T-helper 22 cell (primary cell): ENCODE results near the gene PRMT7.

Experiments
- DNase-seq: peaks from one replicate; pipeline ENCODE4 v3.0.0-alpha.2; 2020; ENCODE audit warnings: low read depth

Gene PRMT7

GRCh38 chr16:68306633-68307032 is 4.2 kb upstream of the PRMT7 start:
- DNase-seq = no peak

GRCh38 chr16:68309799-68310198 is 1.0 kb upstream of the PRMT7 start:
- DNase-seq = no peak

- DNase-seq = no peak
These were observed 414 bp upstream of the PRMT7 start for GRCh38 chr16:68310437-68310773.

- no peak for DNase-seq
These were observed 2.3 kb downstream of the PRMT7 start for GRCh38 chr16:68313116-68313515.

GRCh38 chr16:68319185-68319908 is 8.5 kb downstream of the PRMT7 start:
- DNase-seq = no peak

- DNase-seq = no peak
These were observed 13.5 kb downstream of the PRMT7 start for GRCh38 chr16:68324336-68324735.

- DNase-seq = no peak
These were observed 14.1 kb downstream of the PRMT7 start for GRCh38 chr16:68324780-68325357.

GRCh38 chr16:68328151-68328859 is 17.5 kb downstream of the PRMT7 start:
- DNase-seq = peak; percentile 64

GRCh38 chr16:68328860-68329390 is 18.1 kb downstream of the PRMT7 start:
- no peak for DNase-seq

- no peak for DNase-seq
These were observed 21.1 kb downstream of the PRMT7 start for GRCh38 chr16:68331879-68332410.

- DNase-seq = no peak
These were observed 21.7 kb downstream of the PRMT7 start for GRCh38 chr16:68332411-68333121.

GRCh38 chr16:68335175-68335574 is 24.4 kb downstream of the PRMT7 start:
- no peak for DNase-seq

GRCh38 chr16:68338326-68339119 is 27.7 kb downstream of the PRMT7 start:
- no peak for DNase-seq

- no peak for DNase-seq
These were observed 28.4 kb downstream of the PRMT7 start for GRCh38 chr16:68339214-68339613.

- DNase-seq = no peak
These were observed 31.8 kb downstream of the PRMT7 start for GRCh38 chr16:68342620-68343019.

GRCh38 chr16:68343137-68343536 is 32.3 kb downstream of the PRMT7 start:
- DNase-seq = no peak

GRCh38 chr16:68344252-68344651 is 33.4 kb downstream of the PRMT7 start:
- DNase-seq = no peak

GRCh38 chr16:68345351-68345810 is 34.6 kb downstream of the PRMT7 start:
- no peak for DNase-seq

GRCh38 chr16:68345958-68346635 is 35.3 kb downstream of the PRMT7 start:
- DNase-seq = no peak

GRCh38 chr16:68346892-68347480 is 36.2 kb downstream of the PRMT7 start:
- DNase-seq = no peak
